ENCODE data around the gene PLEKHG3. TPM values are rescaled to one million over a fixed set of nuclear protein-coding genes. Genes with fewer than 3 reads are reported as not detected.

PLEKHG3 gene
- total and polyA plus RNA-seq, 2 of the 13 experiments (the other 11 are each of a cell fraction or from before 2014, with no cell fraction given) = 7.1 to 9.8 TPM

DNA sequence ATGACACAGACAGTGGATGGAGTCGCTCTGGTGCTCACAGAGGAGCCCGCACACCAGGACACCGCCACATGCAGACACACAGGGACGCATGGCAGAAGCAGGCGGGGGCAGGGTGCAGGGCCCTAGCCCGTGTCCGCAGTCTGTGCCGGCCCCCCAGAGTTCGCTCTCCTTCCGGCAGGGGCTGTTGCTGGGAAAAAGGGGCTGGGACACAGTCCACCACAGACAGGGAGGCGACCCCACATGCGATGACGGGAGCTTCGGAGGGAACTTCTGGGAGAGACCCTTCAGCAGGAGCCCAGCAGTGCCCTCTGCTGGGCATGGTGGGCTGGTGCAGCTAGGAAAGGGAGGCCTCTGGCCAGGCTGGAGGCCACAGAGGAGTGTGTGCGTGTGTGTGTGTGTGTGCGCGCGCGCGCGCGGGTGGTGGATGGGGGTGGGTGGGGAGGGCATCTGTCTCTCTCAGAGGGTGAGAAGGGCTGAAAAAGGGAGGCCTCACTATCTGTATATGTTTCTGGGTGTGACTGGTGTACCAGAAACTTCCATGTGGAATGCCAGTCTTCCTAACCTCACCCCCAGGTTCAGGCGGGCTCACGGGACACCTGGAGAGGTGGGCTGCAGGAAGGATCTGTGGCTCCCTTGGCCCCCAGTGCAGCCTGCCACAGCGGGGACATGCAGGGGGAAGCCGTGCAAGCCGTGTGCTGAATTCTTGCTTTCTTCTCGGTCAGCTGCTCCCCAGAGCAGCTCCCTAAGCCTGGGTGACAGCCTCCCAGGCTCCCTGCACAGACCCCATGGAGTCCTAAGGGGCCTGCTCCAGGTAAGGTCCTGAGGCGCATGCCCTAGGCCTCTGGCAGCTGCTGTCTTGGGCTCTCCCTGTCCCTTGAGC is 60.7 kb downstream of the PLEKHG3 start (continued):
- TF ChIP-seq, protein P1, sequence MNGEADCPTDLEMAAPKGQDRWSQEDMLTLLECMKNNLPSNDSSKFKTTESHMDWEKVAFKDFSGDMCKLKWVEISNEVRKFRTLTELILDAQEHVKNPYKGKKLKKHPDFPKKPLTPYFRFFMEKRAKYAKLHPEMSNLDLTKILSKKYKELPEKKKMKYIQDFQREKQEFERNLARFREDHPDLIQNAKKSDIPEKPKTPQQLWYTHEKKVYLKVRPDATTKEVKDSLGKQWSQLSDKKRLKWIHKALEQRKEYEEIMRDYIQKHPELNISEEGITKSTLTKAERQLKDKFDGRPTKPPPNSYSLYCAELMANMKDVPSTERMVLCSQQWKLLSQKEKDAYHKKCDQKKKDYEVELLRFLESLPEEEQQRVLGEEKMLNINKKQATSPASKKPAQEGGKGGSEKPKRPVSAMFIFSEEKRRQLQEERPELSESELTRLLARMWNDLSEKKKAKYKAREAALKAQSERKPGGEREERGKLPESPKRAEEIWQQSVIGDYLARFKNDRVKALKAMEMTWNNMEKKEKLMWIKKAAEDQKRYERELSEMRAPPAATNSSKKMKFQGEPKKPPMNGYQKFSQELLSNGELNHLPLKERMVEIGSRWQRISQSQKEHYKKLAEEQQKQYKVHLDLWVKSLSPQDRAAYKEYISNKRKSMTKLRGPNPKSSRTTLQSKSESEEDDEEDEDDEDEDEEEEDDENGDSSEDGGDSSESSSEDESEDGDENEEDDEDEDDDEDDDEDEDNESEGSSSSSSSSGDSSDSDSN (CRISPR knock-in tag; IDR thresholded peaks at IDR 0.05) = no peak
- TF ChIP-seq MTA3 (CRISPR knock-in tag; IDR thresholded peaks at IDR 0.05) = no peak
- no peak for TF ChIP-seq ZNF644 (CRISPR knock-in tag; IDR thresholded peaks at IDR 0.05; ENCODE audit: low read depth)
- TF ChIP-seq PCBP1 (IDR thresholded peaks at IDR 0.05; ENCODE audit: borderline replicate concordance, low read depth, low read length) = no peak
- no peak for TF ChIP-seq CENPX (CRISPR knock-in tag; IDR thresholded peaks at IDR 0.05)
- TF ChIP-seq ARHGAP35 (CRISPR knock-in tag; IDR thresholded peaks at IDR 0.05; ENCODE audit: borderline replicate concordance) = no peak
- no peak for TF ChIP-seq ATF2 (CRISPR knock-in tag; IDR thresholded peaks at IDR 0.05)
- TF ChIP-seq RFX3 (CRISPR knock-in tag; IDR thresholded peaks at IDR 0.05) = no peak
- no peak for TF ChIP-seq ZNF34 (CRISPR knock-in tag; IDR thresholded peaks at IDR 0.05; ENCODE audit: borderline replicate concordance)
- TF ChIP-seq, protein P2, sequence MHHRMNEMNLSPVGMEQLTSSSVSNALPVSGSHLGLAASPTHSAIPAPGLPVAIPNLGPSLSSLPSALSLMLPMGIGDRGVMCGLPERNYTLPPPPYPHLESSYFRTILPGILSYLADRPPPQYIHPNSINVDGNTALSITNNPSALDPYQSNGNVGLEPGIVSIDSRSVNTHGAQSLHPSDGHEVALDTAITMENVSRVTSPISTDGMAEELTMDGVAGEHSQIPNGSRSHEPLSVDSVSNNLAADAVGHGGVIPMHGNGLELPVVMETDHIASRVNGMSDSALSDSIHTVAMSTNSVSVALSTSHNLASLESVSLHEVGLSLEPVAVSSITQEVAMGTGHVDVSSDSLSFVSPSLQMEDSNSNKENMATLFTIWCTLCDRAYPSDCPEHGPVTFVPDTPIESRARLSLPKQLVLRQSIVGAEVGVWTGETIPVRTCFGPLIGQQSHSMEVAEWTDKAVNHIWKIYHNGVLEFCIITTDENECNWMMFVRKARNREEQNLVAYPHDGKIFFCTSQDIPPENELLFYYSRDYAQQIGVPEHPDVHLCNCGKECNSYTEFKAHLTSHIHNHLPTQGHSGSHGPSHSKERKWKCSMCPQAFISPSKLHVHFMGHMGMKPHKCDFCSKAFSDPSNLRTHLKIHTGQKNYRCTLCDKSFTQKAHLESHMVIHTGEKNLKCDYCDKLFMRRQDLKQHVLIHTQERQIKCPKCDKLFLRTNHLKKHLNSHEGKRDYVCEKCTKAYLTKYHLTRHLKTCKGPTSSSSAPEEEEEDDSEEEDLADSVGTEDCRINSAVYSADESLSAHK (CRISPR knock-in tag; IDR thresholded peaks at IDR 0.05; ENCODE audit: borderline replicate concordance) = no peak
- TF ChIP-seq, protein P3, sequence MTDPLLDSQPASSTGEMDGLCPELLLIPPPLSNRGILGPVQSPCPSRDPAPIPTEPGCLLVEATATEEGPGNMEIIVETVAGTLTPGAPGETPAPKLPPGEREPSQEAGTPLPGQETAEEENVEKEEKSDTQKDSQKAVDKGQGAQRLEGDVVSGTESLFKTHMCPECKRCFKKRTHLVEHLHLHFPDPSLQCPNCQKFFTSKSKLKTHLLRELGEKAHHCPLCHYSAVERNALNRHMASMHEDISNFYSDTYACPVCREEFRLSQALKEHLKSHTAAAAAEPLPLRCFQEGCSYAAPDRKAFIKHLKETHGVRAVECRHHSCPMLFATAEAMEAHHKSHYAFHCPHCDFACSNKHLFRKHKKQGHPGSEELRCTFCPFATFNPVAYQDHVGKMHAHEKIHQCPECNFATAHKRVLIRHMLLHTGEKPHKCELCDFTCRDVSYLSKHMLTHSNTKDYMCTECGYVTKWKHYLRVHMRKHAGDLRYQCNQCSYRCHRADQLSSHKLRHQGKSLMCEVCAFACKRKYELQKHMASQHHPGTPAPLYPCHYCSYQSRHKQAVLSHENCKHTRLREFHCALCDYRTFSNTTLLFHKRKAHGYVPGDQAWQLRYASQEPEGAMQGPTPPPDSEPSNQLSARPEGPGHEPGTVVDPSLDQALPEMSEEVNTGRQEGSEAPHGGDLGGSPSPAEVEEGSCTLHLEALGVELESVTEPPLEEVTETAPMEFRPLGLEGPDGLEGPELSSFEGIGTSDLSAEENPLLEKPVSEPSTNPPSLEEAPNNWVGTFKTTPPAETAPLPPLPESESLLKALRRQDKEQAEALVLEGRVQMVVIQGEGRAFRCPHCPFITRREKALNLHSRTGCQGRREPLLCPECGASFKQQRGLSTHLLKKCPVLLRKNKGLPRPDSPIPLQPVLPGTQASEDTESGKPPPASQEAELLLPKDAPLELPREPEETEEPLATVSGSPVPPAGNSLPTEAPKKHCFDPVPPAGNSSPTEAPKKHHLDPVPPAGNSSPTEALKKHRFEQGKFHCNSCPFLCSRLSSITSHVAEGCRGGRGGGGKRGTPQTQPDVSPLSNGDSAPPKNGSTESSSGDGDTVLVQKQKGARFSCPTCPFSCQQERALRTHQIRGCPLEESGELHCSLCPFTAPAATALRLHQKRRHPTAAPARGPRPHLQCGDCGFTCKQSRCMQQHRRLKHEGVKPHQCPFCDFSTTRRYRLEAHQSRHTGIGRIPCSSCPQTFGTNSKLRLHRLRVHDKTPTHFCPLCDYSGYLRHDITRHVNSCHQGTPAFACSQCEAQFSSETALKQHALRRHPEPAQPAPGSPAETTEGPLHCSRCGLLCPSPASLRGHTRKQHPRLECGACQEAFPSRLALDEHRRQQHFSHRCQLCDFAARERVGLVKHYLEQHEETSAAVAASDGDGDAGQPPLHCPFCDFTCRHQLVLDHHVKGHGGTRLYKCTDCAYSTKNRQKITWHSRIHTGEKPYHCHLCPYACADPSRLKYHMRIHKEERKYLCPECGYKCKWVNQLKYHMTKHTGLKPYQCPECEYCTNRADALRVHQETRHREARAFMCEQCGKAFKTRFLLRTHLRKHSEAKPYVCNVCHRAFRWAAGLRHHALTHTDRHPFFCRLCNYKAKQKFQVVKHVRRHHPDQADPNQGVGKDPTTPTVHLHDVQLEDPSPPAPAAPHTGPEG (CRISPR knock-in tag; IDR thresholded peaks at IDR 0.05) = no peak
- TF ChIP-seq RAD21 (CRISPR knock-in tag; IDR thresholded peaks at IDR 0.05) = peak; percentile 81
- TF ChIP-seq SP2 (CRISPR knock-in tag; IDR thresholded peaks at IDR 0.05) = no peak
- TF ChIP-seq SCMH1 (CRISPR knock-in tag; IDR thresholded peaks at IDR 0.05; ENCODE audit: borderline replicate concordance) = no peak
- TF ChIP-seq SOX5 (CRISPR knock-in tag; IDR thresholded peaks at IDR 0.05; ENCODE audit: borderline replicate concordance) = no peak
- TF ChIP-seq JUN (CRISPR knock-in tag; IDR thresholded peaks at IDR 0.05) = no peak
- TF ChIP-seq XRCC5 (optimal IDR thresholded peaks at IDR 0.05; ENCODE audit: low read length) = peak; percentile 73
